Medulla oblongata (tissue), 1 donor: ENCODE data around the gene MLYCD.
"Not testable (repeated sequence)": the region's sequence is repeated elsewhere in the genome, so short reads cannot be mapped to it uniquely, and the experiment has no call there.

Experiments
- DNase-seq: peaks from one replicate; pipeline ENCODE4 v3.0.0-alpha.2; 2015; ENCODE audit errors: extremely low spot score

The MLYCD gene

DNA sequence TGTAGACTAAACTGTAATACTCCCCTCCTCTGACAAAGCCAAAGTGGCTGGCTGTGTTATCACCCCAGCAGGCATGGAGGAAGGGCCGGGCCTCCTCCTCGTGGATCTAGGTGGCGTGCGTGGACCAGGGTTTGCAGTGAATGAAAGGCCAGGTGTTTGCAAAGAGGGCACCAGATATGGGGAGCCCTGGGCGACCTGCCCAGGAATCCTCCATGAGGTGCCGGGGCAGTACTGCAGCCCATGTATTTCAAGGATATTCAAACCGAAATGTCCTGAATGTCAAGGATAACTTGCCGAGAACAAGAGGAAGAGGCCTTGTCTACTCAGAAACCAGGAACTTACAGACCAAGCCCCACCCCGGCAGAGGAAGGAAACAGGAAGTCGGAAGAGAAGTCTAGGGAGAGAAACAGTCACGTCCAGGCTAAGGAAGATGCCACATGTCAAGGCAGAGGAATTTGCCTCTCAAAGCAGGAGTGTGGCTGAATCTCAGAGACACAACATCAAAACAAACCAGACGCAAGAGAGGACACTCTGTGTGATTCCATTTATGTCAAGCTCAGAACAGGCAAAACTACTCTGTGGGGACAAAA lies 40.4 kb downstream of the MLYCD start:
- peak; percentile 13 for DNase-seq

DNA sequence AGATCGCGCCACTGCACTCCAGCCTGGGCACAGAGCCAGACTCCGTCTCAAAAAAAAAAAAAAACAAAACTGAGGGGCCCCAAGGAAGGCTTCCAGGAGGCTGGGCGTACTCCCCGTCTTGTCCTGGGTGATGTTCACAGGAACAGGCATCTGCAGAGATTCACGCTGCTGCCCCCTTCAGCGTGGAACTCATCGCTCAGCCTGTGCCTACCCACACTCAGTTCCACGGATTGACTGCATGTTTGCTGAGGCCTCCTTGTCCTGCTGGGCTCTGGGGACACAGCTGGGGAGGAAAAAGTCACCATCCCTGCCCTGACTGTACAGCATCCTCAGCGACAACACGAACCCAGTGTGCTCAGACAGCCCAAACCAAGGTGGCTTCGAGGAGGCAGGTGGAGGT lies 41.2 kb downstream of the MLYCD start:
- no peak for DNase-seq

DNA sequence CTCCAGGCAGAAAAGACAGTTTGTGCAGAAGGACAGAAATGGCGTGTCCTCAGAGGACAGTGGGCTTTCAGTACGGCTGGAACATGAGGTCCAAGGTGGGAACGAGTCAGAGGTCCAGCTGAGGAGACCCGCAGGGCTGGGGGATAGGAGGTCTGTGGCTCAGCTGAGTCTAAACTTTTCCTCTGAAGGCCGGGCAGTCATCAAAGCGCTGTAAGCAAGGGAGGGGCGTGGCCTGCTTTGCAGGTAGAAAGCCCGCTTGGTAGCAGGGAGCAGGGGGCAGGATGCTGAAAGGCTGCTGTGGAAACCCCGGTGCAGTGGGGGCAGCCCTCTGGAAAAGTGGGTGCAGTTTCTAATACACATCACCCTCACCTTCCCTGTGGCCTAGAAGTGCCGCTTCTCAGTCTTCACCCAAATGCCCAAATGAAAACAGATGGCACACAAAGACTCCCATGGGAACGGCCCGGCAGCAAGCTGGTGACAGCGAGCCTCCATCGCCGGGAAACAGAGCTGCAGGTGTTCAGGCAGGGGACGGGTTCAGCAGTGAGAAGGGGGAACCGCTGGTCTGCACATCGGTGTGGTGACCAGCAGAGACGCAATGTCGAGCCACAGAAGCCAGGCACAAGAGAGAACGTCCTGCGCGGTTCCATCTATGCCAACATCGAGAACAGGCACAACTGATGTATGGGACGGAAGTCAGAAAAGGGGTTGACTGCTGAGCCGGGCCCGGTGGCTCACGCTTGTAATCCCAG lies 41.9 kb downstream of the MLYCD start:
- DNase-seq = no peak

DNA sequence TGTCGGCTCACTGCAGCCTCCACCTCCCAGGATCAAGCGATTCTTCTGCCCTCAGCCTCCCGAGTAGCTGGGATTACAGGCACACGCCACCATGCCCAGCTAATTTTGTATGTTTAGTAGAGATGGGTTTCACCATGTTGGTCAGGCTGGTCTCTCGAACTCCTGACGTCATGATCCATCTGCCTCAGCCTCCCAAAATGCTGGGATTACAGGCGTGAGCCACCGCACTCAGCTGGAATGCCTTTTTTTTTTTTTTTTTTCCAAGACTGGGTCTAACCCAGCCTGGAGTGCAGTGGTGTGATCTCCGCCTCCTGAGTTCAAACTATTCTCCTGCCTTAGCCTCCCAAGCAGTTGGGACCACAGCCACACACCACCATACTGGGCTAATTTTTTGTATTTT lies 42.6 kb downstream of the MLYCD start:
- DNase-seq = not testable (repeated sequence)

DNA sequence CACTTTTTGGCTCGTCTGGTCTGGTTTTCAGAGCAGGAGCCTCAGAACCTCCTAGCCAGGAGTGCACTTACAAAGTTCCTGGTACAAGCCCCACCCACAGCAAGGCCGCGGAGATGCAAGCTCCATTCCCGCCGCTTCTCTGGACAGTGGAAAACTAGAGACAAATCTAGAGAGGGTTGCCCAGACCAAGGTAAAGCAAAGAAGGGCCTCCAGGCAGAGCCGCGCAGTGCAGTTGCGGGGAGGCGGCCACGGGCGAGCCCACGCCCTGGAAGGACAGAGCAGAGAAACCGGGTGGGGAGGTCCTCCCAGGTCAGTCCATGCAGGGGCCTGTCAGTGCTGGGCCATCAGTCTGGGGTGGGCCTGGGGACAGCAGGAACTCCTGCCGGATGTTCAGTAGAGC lies 43.2 kb downstream of the MLYCD start:
- no peak for DNase-seq

DNA sequence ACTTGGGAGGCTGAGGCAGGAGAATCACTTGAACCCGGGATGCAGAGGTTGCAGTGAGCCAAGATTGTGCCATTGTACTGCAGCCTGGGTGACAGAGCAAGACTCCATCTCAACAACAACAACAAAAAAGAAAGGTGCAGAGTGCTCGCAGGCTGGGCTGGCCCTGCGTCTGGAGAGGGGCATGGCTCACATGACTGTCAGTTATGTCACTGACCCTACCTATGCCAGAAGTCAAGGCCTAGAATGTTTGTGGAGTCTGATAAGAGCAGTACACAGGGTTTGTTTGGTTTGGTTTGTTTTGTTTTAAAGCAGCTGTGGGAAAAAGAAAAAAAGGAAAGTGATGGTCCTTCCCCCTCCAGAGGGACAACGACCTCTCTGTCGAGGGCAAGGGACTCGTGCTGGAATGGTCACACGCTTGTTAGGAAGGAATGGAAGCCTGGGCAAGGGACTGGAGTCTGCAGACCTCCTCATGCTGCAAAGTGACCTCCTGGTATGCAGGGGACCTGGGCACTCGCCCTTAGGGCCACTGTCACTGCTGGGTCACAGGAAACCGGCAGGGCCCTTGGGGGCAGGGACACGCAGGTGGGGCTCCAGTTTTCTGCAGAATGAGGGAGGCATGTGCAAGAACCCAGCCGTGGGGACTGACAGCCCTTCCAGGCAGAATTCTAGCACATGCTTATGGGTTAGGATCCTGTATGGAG lies 44.0 kb downstream of the MLYCD start:
- DNase-seq = no peak

DNA sequence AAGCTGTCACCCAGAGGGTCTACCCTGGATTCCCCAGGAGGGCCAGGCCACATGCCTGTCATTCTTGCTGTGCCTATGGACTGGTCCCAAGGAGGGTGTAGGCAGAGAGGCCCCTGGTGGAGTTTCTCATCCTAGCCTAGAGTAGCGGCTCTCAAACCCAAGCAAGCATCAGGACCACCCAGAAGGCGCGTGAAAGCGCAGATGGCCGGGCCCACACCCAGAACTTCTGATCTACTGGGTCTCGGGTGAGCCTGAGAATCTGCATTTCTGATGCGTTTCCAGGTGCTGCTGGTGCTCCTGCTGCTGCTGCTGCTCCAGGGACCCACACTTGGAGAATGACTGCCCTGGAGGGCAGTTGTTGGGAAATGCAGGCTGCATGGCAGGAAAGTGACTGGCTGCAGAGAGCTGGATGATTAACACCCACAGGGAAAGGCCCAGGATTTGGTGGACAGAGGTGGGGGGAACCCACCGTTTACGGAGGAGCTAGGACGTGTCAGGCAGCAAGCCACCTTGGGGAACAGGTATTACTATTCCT lies 44.7 kb downstream of the MLYCD start:
- no peak for DNase-seq

DNA sequence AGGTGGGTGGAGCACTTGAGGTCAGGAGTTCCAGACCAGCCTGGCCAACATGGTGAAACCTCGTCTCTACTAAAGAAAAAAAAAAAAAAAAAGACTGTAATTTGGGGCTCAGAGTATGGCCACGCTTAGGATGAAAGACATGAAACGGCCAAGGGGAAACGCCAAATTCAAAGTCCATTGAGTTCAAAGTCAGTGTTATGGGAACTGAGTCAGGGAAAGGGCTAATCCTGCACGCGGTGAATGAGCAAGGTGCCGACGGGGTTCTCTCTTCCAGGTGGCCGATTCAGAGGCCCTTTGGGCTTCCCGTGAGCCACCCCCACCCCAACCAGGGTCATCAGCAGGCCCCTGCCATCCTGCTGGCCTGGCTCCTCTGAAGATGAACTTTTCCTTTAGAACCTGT lies 46.7 kb downstream of the MLYCD start:
- DNase-seq = no peak

DNA sequence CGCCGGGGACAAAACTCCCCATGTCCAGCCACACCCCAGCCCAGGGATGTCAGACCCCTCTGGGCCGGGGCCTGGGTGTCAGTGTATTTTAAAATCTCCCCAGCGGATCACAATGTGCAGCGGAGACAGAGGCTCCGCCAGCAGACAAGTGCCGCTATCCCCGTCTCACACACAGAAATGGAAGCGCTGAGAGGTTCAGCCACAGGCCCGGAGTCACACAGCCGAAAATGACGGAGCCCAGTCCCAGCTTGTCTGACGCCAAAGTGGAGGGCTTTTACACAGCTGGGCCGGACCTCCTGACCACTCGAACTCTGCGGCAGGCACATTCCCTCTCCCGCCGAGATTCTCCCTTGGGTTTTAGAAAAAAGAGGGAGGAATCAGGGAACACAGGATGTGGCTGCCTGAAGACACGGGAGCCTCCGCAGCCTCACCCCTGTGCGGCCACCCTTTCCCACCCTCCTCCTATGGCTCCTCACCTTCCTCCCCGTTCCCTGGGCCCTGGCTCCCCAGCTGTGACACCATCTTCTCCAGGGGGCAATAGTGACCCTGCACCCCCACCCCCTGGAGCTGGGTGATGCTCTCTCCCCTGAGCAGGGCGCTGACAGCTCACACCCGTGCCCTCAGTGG lies 47.4 kb downstream of the MLYCD start:
- no peak for DNase-seq

DNA sequence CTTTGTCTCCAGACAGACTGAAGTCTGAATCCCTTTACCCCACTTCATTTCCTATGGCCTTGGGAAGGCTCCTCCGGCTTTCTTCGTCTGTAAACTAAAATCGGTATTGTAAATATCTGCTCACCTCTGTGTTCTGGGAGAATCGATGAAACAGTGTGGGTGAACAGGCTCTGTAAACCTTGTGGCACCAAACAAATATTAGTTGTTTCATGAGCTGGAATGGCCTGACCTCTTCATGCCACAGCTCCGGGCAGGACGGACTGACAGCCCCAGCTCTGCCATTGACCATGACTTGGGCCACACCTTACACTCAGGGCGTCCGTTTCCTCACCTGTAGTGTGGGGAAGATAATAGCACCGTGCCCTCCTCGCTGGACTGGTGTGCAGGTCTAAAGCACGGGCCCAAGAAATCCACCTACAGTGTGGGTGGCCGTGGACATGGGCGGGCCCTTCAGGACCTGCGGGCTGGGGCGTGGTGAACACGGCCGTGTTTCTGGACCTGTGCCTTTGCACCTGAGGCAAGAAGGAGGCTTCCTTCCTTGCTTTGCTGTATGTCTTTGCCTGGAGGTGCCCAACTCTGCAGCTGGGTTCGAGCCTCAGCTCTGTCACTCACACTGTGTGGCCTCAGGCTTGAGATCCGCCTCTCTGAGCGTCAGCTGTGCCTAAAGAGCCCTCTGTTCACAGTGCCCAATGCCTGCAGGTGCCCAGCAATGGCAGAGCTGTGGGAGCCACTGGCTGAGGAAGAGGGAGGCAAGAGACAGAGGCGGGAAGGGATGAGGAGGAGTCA lies 48.1 kb downstream of the MLYCD start:
- no peak for DNase-seq

DNA sequence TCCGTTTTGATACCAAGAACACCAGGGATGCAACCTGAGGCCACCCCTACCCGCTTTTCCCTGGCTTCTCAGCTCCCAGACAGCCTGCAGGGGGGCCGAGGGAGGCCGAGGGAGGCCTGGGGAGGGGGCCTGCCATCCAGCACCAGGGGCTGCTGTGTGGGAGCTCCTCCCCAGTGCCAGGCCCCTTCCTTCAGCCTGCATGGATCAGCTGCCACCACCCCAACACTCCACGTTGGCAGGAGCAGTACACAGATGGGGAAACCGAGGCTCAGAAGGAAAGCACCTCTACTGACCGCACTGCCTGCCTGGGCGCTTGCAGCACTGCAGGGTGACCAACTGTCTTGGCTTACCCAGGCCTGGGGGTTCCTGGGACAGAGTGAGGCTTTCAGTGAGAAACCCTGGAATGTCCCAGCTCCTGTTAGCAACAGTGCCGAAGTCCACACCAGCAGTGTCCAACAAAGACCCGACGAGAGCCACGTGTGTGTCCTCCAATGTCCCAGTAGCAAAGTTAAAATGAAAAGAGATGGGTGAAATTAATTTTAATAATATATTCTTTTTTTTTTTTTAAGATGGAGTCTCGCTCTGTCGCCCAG lies 48.8 kb downstream of the MLYCD start:
- DNase-seq = no peak

DNA sequence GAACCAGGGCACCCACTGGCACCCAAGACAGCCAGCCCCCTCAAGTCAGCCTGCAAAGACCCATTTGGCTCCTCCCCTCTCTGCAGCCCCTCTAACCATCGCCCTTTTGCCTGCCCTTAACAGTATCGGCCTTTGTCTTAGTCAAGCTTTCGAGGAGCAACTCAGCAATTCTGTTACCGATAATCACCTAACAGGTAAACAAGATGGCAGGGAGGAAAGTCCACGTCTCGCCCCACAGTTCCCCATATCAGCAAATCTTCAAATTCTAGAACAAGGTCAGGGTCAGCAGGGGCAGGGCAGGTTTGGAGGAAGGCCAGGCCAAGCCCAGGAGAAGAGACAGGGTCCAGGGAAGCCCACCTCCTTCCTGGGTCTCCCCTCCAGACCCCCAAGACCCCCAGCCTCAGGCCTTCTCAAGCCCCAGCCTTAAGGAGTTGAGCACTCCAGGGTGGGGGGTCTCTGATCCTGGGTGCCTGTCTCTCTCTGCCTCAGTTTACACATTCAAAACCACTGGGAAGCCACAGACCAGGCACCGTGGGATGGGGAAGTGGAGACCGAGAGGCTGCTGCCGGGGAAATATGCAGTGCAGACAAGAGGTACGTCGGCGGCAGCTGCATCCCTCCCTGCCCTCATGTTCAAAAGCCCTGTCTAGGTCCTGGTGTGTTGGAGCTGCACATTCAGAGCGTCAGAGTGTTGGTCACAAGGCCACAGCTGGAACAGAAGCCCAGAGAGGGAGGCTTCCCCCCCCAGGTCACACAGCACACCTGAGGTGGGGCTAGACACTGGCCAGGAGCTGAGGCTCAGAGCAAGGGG lies 50.2 kb downstream of the MLYCD start:
- DNase-seq = no peak

DNA sequence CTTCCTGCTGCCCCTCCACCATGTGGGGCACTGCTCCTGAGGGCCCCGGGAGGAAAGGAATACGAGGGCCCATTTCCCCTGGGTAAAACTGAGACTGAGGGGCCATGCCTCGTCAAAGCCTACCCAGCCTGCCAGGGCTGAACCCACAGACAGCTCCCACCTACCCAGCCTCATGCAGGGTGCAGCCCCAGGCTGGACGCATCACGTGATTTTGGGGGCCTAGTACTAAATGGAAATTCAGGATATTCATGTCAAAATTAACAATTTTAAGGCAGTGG lies 50.7 kb downstream of the MLYCD start:
- no peak for DNase-seq

DNA sequence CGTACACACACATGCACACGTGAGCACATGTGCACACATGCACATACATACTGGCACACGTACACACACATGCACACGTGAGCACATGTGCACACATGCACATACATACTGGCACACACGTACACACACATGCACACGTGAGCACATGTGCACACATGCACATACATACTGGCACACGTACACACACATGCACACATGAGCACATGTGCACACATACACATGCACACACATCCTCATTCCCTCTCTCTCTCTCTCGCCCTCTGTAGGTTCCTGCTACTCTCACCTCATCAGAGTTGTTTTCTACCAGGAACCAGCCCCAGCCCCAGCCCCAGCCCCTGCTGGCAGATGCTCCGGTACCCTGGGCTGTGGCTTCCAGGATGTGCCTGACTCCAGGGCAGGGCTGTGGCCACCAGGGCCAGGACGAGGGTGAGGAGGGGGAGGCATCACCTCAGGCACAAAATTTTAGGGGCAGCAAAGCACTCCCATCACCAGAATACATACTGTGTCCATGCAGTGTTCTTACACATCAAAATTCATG lies 52.0 kb downstream of the MLYCD start:
- not testable (repeated sequence) for DNase-seq

DNA sequence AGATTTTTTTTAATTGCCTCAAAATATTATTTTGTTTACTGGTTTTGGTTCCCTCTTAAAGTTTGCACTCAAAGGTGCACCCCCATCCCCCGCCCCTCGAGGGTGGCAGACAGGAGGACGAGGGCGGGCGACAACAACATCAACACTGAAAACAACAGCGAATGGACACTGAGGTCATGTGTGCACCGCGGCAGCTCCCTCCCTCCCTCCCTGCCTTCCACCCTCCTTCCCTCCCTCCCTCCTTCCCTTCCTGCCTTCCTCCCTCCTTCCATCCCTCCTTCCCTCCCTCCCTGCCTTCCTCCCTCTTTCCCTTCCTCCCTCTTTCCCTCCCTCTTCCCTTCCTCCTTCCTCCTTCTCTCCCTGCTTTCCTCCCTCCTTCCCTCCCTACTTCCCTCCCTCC lies 52.6 kb downstream of the MLYCD start:
- no peak for DNase-seq

DNA sequence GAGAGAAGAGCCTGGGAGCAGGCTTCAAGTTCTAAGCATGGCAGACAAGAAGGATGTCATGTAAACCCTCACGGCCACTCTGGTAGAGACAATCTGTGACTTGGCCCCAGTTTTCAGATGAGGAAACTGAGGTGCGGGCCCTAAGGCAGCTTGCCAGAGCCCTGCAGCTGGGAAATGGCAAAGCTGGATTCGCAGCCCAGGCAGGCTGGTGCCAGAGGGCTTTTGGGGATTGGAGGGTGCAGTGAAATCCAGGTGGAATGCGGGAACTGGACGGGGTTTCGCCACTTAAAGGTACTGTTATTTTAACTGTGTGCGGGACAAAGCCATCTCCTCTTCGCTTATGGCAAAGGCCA lies 53.6 kb downstream of the MLYCD start:
- no peak for DNase-seq

DNA sequence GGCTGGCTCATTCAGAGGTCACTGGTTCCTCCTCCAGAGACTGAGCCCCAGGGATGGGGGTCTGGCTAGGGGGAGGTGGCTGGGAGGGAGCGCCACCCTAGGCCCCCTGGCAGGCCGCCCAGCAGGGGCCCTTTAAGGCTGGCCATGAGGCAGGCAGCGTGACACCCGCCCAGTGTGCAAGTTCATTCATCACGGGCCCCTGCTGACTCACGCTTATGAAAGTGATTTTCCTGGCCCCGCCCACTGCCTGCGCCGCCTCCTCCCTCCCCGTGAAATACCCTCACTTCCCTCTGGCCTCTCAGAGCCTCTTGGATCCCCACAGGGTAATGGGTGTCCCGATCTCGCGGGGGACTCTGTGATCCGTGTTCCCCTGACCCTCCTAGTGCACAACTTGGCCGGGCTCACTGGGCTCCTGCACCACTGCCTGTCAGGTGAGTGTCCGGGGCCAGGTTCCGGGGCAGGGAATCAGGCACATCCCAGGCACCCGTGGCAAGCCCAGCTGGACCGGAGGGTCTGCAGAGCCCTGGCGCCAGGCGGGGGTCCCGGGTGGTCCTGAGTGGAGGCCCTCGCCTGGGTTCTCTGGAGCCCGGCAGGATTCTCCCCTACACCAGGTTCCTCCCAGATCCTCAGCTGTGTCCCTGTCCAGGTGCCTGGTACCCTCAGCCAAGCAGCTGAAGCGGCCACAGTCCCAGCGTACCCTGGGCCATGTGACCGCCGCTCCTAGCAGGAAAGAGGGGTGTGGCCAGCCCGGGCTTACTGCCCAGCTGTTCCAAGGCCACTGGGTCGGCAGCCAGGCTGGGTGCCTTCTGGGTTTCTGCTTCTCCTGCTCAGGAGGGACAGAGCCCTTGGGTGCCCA lies 54.3 kb downstream of the MLYCD start, which contains the start of gene OSGIN1:
OSGIN1 (plus strand) TSS at position 301 of the 856 bp plus-strand sequence. CDS start 4,432 bp downstream, outside the sequence.
- peak; percentile 91 for DNase-seq

DNA sequence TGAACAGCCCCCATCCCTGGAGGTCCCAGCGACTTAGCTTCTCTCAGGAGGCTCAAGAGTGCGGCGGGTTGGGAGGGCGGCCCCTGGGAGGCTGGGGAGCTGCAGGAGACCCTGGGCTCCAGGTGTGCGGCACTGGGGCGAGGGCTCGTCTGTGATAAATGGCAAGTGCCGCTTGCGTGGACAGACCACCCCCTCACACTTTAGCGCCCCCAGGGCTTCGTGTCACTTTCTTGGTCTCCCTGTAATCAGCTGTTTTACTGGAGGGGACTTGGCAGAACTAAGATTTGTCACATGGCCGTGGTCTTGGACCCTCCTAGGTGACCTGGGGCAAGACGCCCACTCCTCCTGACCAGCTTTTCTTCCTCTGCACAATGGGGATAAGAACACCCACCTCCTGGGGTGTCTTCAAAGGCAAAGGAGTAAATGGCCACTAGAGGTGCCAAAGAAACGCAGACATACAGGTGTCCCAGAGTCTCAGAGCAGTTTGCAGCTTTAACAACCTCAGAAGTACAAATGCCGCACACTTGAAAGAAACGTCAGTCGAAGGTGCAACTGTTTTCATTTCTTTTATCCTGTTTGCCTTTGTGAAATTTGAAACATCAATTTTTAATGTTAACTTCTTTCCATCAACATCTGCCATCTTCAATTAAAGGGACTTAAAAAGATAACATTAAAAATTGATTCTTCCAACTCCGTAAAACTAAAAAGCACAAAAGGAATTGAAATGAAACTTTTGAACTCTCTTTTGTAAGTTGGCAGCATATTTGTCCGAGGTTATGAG lies 55.1 kb downstream of the MLYCD start:
- peak; percentile 44 for DNase-seq
